ENCODE data around the gene RNASE13. TPM values are rescaled to one million over a fixed set of nuclear protein-coding genes. Genes with fewer than 3 reads are reported as not detected.

Gene RNASE13
- polyA plus RNA-seq, 1 of the 3 experiments (the other 2 are of a cell fraction) = not detected

DNA sequence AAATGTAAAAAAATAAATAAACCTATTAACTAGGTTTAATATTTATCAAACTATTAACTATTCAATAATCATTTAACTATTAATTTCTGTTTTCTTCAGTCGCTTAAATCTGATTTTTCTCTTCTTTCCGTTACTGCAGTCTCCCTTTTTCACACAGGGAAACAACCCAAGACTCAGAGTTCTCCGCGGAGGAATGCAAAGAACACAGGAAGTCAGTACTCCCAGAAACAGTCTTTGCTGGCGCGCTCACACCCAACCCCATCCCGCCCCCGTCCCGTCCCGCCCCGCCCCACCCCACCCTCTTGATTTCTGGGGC, 45.2 kb downstream of the RNASE13 start:
- Histone ChIP-seq H3K9ac (no peak overlapping the region; the same call in 1 of the 2 replicates), H3K79me2 (ENCODE audit: insufficient read depth) (peaks cover 30% of the 10 kb centered on the region), H4K20me1 (ENCODE audit: insufficient read depth) (0 out of 2 replicates have a peak, but pooled peaks cover 6% of the 10 kb centered on the region), H3K4me3 (ENCODE audit: low read depth in 2 of 2, low read length in 1 of 2) (peak overlapping the region in 1 of 2 experiments; percentile 95; a peak in 2 of 4 replicates), H3K4me1 (ENCODE audit: control insufficient read depth in 1 of 2, insufficient read depth in 2 of 2, low read depth in 1 of 2, low read length in 1 of 2) (peaks cover 10 to 29% of the 10 kb centered on the region in 2 experiments), H2AFZ (ENCODE audit: low read depth) (peak overlapping the region; percentile 91), H3F3A (replicated peaks; ENCODE audit: insufficient read depth) (peaks cover 13% of the 10 kb centered on the region), H3K9me2 (no peaks in the 10 kb centered on the region), H3K36me3 (replicated peaks in 1 of 2; ENCODE audit: control insufficient read depth in 1 of 2, insufficient read depth in 2 of 2, low read length in 1 of 2) (peaks cover 22 to 36% of the 10 kb centered on the region in 2 experiments), H3K27ac (ENCODE audit: low read depth in 2 of 2, low read length in 1 of 2) (peak overlapping the region; percentile 59 to 84), H3K4me2 (peak overlapping the region; percentile 39), H3K9me3 (no peaks in the 10 kb centered on the region), H3K27me3 (ENCODE audit: insufficient read depth) (no peaks in the 10 kb centered on the region)
- WGBS (ENCODE audit: low lambda C conversion rate) = under 1% methylated on average over 11 of the region's 11 CpGs
- ChIA-PET CTCF (interaction anchor here (1.1 to 2.8 kb wide), 4 partner anchors 18 to 115 kb away, joined by 3 to 22 read pairs (median 6); no protein-coding TSS in a partner anchor), POLR2A (no interaction called here)
- TF ChIP-seq POLR2AphosphoS5 (IDR thresholded peaks at IDR 0.05; ENCODE audit: low read depth, low read length) (peak; percentile 66; the same call in 1 of the 2 replicates), TAF1 (IDR thresholded peaks at IDR 0.05; ENCODE audit: borderline replicate concordance, low read depth, low read length) (peak; percentile 63), FOSL2 (IDR thresholded peaks at IDR 0.05; ENCODE audit: borderline replicate concordance, low read depth) (no peak), RFX5 (IDR thresholded peaks at IDR 0.05; ENCODE audit: low read length) (no peak), FOXM1 (IDR thresholded peaks at IDR 0.05; ENCODE audit: low read depth) (no peak)
- DNase-seq = no peak

DNA sequence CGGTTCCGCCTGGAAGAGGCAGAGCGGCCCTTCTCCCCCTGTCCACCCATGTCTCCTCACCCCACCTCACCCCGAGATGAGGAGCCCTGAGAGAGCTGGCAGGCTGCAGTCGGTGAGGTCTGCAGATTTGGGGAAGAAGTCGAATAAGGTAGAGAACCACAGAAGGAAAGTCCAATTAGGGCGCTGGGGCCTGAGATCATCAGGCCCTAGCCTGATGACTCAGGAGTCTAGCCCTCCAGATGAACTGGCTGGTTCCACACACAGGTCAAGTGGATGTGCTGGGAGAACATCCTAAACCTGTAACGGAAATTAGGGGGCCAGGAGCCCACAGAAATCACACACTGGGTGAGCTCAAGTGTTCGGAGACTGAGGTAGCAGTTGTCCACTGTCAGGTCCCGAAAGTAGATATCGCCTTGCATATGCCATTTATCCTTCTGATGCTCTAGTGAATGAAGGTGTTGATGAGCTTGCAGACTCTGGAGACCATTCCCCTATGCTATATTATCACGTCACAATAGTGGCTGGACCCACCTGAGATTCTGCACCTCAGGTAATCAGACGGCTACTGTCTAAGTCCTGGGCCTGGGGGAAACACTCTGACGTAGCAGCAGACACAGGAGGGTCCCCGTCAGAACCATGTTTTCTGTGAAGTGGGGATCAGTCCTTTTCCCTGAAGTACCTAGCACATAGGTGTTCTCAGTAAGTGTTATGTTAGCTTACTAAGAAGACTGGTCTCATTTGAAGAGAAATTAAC, 45.7 kb downstream of the RNASE13 start:
- peaks cover 30% of the 10 kb centered on the region for H3K79me2 ChIP-seq (ENCODE audit: insufficient read depth)
- no peaks in the 10 kb centered on the region for H3K9me3 ChIP-seq
- no peak for TF ChIP-seq RCOR1 (IDR thresholded peaks at IDR 0.05; ENCODE audit: low read length)
- TF ChIP-seq JUND (IDR thresholded peaks at IDR 0.05) = no peak
- no peak for TF ChIP-seq RFX5 (IDR thresholded peaks at IDR 0.05; ENCODE audit: low read length)
- no peak for TF ChIP-seq FOXM1 (IDR thresholded peaks at IDR 0.05; ENCODE audit: low read depth)
- no peak for TF ChIP-seq GATA2 (CRISPR knock-in tag; IDR thresholded peaks at IDR 0.05)
- TF ChIP-seq FOXJ3 (CRISPR knock-in tag; IDR thresholded peaks at IDR 0.05) = no peak
- TF ChIP-seq, protein P1, sequence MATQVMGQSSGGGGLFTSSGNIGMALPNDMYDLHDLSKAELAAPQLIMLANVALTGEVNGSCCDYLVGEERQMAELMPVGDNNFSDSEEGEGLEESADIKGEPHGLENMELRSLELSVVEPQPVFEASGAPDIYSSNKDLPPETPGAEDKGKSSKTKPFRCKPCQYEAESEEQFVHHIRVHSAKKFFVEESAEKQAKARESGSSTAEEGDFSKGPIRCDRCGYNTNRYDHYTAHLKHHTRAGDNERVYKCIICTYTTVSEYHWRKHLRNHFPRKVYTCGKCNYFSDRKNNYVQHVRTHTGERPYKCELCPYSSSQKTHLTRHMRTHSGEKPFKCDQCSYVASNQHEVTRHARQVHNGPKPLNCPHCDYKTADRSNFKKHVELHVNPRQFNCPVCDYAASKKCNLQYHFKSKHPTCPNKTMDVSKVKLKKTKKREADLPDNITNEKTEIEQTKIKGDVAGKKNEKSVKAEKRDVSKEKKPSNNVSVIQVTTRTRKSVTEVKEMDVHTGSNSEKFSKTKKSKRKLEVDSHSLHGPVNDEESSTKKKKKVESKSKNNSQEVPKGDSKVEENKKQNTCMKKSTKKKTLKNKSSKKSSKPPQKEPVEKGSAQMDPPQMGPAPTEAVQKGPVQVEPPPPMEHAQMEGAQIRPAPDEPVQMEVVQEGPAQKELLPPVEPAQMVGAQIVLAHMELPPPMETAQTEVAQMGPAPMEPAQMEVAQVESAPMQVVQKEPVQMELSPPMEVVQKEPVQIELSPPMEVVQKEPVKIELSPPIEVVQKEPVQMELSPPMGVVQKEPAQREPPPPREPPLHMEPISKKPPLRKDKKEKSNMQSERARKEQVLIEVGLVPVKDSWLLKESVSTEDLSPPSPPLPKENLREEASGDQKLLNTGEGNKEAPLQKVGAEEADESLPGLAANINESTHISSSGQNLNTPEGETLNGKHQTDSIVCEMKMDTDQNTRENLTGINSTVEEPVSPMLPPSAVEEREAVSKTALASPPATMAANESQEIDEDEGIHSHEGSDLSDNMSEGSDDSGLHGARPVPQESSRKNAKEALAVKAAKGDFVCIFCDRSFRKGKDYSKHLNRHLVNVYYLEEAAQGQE (IDR thresholded peaks at IDR 0.05; ENCODE audit: low read depth, low read length) = no peak
- TF ChIP-seq, protein P2, sequence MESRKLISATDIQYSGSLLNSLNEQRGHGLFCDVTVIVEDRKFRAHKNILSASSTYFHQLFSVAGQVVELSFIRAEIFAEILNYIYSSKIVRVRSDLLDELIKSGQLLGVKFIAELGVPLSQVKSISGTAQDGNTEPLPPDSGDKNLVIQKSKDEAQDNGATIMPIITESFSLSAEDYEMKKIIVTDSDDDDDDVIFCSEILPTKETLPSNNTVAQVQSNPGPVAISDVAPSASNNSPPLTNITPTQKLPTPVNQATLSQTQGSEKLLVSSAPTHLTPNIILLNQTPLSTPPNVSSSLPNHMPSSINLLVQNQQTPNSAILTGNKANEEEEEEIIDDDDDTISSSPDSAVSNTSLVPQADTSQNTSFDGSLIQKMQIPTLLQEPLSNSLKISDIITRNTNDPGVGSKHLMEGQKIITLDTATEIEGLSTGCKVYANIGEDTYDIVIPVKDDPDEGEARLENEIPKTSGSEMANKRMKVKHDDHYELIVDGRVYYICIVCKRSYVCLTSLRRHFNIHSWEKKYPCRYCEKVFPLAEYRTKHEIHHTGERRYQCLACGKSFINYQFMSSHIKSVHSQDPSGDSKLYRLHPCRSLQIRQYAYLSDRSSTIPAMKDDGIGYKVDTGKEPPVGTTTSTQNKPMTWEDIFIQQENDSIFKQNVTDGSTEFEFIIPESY (IDR thresholded peaks at IDR 0.05; ENCODE audit: borderline replicate concordance, low read depth) = no peak
- no peak for TF ChIP-seq MEF2A (IDR thresholded peaks at IDR 0.05; ENCODE audit: borderline replicate concordance, low read depth)
- TF ChIP-seq, protein P3, sequence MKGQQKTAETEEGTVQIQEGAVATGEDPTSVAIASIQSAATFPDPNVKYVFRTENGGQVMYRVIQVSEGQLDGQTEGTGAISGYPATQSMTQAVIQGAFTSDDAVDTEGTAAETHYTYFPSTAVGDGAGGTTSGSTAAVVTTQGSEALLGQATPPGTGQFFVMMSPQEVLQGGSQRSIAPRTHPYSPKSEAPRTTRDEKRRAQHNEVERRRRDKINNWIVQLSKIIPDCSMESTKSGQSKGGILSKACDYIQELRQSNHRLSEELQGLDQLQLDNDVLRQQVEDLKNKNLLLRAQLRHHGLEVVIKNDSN (IDR thresholded peaks at IDR 0.05; ENCODE audit: borderline replicate concordance, low read depth) = no peak
- TF ChIP-seq TCF12 (IDR thresholded peaks at IDR 0.05) = no peak
- no peak for TF ChIP-seq TAF1 (IDR thresholded peaks at IDR 0.05; ENCODE audit: borderline replicate concordance, low read depth, low read length)
- TF ChIP-seq, protein P4, sequence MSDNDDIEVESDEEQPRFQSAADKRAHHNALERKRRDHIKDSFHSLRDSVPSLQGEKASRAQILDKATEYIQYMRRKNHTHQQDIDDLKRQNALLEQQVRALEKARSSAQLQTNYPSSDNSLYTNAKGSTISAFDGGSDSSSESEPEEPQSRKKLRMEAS (IDR thresholded peaks at IDR 0.05; ENCODE audit: low read depth) = no peak
- peak overlapping the region; percentile 59 to 84 for H3K27ac ChIP-seq (ENCODE audit: low read depth in 2 of 2, low read length in 1 of 2)
- H3K4me2 ChIP-seq = peak overlapping the region; percentile 39
- H3F3A ChIP-seq (replicated peaks; ENCODE audit: insufficient read depth) = peaks cover 13% of the 10 kb centered on the region
- no peak overlapping the region; the same call in 1 of the 2 replicates for H3K9ac ChIP-seq
- peaks cover 10 to 29% of the 10 kb centered on the region in 2 experiments for H3K4me1 ChIP-seq (ENCODE audit: control insufficient read depth in 1 of 2, insufficient read depth in 2 of 2, low read depth in 1 of 2, low read length in 1 of 2)
- WGBS (ENCODE audit: low lambda C conversion rate) = 94% methylated on average over 9 of the region's 15 CpGs
- DNase-seq = no peak
- POLR2A ChIA-PET = interaction anchor here (0.6 kb wide), 1 partner anchor 14 kb away, joined by 4 read pairs; no protein-coding TSS in a partner anchor
- peaks cover 17 to 30% of the 10 kb centered on the region in 2 experiments for H3K36me3 ChIP-seq (replicated peaks in 1 of 2; ENCODE audit: control insufficient read depth in 1 of 2, insufficient read depth in 2 of 2, low read length in 1 of 2)
- no peaks in the 10 kb centered on the region for H3K27me3 ChIP-seq (ENCODE audit: insufficient read depth)
- 0 out of 2 replicates have a peak, but pooled peaks cover 6% of the 10 kb centered on the region for H4K20me1 ChIP-seq (ENCODE audit: insufficient read depth)
- no peaks in the 10 kb centered on the region for H3K9me2 ChIP-seq
- CTCF ChIA-PET = interaction anchor here (1.1 to 2.8 kb wide), 3 partner anchors 17 to 51 kb away, joined by 3 to 22 read pairs (median 6); no protein-coding TSS in a partner anchor
- peak overlapping the region in 1 of 2 experiments; percentile 95; a peak in 1 of 4 replicates for H3K4me3 ChIP-seq (ENCODE audit: low read depth in 2 of 2, low read length in 1 of 2)
- H2AFZ ChIP-seq (ENCODE audit: low read depth) = peak overlapping the region; percentile 91
